Measurements from ENCODE around the gene PPP6R2. TPM values are rescaled to one million over a fixed set of nuclear protein-coding genes. Genes with fewer than 3 reads are reported as not detected.
A peak's percentile ranks its signal among the peaks of the same experiment; 100 is the strongest.

The PPP6R2 gene
- total RNA-seq, 1 donor: 61.2 TPM

DNA sequence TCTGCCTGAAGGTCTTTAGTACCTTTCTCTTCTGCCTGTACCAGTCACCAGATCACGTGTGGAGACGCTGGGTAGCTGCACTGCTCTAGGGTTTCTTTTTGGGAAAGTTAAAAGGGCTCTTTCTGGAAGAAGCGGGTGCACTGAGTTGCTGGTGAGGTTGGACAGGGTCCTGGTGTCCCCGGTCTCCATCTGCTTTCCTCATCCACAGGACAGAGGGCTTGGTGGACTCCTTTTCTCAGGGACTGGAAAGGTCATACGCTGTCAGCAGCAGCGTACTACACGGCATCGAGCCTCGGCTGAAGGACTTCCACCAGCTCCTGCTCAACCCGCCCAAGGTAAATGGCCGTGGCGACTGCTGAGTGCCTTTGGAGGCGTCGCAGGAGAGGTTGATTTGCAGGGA is 78.9 kb downstream of the PPP6R2 start:
- H3K79me2 ChIP-seq (ENCODE audit: insufficient read depth, low read length): peaks cover 2% of the 10 kb centered on the region
- H3K27me3 ChIP-seq (ENCODE audit: insufficient read depth, low read length): no peaks in the 10 kb centered on the region
- no peak for DNase-seq (ENCODE audit: insufficient read length, low spot score, missing footprints)
- no peak overlapping the region for H2AFZ ChIP-seq (ENCODE audit: low read length)
- H3K27ac ChIP-seq (ENCODE audit: low read depth, low read length): no peak overlapping the region
- TF ChIP-seq, protein P1, sequence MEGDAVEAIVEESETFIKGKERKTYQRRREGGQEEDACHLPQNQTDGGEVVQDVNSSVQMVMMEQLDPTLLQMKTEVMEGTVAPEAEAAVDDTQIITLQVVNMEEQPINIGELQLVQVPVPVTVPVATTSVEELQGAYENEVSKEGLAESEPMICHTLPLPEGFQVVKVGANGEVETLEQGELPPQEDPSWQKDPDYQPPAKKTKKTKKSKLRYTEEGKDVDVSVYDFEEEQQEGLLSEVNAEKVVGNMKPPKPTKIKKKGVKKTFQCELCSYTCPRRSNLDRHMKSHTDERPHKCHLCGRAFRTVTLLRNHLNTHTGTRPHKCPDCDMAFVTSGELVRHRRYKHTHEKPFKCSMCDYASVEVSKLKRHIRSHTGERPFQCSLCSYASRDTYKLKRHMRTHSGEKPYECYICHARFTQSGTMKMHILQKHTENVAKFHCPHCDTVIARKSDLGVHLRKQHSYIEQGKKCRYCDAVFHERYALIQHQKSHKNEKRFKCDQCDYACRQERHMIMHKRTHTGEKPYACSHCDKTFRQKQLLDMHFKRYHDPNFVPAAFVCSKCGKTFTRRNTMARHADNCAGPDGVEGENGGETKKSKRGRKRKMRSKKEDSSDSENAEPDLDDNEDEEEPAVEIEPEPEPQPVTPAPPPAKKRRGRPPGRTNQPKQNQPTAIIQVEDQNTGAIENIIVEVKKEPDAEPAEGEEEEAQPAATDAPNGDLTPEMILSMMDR (IDR thresholded peaks at IDR 0.05; ENCODE audit: extremely low read depth, low read depth, low read length): no peak
- H3K36me3 ChIP-seq (ENCODE audit: insufficient read depth, low read length): peaks cover 78% of the 10 kb centered on the region
- no peak overlapping the region for H3K4me2 ChIP-seq (ENCODE audit: insufficient read depth, low read length)
- no peaks in the 10 kb centered on the region for H3K4me1 ChIP-seq (ENCODE audit: insufficient read depth, low read length)
- H3K4me3 ChIP-seq (ENCODE audit: insufficient read depth, low read length): no peak overlapping the region
- peaks cover 6% of the 10 kb centered on the region for H4K20me1 ChIP-seq (ENCODE audit: insufficient read depth, low read length)
- H3K9me3 ChIP-seq (ENCODE audit: low read depth, low read length): no peaks in the 10 kb centered on the region

DNA sequence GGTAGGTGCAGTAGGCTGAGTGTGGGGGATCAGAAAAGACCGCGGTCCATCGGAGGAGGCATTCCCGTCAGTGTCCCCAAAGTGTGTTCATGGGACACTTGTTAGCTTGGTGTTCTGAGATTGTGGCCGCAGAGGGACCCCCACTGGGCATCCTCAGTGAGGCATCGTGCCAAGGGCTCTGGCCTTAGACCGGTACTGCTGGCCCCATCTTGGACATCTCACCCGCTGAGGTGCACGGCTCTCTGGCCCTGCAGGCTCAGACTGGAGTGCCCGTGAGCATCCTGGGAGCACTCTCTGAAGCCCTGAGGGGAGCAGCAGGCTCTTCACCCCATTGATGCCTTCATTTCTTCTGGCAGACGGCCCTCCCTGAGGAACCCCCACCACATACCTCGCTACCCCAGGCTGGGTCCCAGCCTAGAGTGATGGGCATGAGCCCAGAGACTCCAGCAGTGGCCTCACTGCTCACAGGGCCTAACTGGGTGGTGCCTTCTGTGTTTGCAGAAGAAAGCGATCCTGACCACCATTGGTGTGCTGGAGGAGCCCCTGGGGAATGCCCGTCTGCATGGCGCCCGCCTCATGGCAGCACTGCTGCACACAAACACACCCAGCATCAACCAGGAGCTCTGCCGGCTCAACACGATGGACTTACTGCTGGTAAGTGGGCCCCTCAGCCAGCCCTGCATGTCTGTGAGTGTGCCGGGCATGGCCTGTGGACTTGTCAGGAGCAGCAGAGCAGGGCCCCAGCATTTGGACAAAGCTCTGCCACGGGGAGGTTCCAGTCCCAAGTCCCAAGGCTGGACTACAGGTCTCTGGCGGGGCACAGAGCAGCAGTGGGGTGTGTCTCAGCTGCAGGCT is 80.1 kb downstream of the PPP6R2 start:
- TF ChIP-seq, protein P1 (IDR thresholded peaks at IDR 0.05; ENCODE audit: extremely low read depth, low read depth, low read length): no peak
- Histone ChIP-seq H3K4me3 (ENCODE audit: insufficient read depth, low read length) (no peak overlapping the region), H3K36me3 (ENCODE audit: insufficient read depth, low read length) (peaks cover 76% of the 10 kb centered on the region), H3K9me3 (ENCODE audit: low read depth, low read length) (no peaks in the 10 kb centered on the region), H3K27me3 (ENCODE audit: insufficient read depth, low read length) (no peaks in the 10 kb centered on the region), H3K4me1 (ENCODE audit: insufficient read depth, low read length) (no peaks in the 10 kb centered on the region), H4K20me1 (ENCODE audit: insufficient read depth, low read length) (peaks cover 6% of the 10 kb centered on the region), H3K4me2 (ENCODE audit: insufficient read depth, low read length) (no peak overlapping the region), H2AFZ (ENCODE audit: low read length) (no peak overlapping the region), H3K79me2 (ENCODE audit: insufficient read depth, low read length) (peaks cover 2% of the 10 kb centered on the region), H3K27ac (ENCODE audit: low read depth, low read length) (no peak overlapping the region)
- peak; percentile 75 for DNase-seq (ENCODE audit: insufficient read length, low spot score, missing footprints)

DNA sequence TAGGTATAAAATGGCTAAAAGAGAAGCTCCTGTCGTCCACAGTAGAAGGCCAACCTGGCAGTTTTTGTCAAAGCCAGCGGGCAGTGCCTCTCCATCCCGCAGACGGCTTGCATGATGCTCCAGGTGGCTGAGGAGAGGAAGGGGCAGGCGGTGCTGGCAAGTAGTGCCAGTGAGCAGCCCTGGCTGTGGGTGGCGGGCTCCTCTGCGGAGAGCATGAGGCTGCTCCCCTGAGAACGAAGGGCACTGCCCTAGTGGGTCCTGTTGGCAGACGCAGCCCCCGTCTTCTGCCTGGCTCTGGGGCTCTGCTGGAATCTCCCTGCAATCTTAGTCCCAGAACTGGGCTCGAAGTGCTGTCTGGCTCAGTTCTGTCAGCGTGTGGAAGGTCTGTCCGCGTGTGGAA is 80.8 kb downstream of the PPP6R2 start:
- Histone ChIP-seq H3K9me3 (ENCODE audit: low read depth, low read length) (no peaks in the 10 kb centered on the region), H3K79me2 (ENCODE audit: insufficient read depth, low read length) (peaks cover 4% of the 10 kb centered on the region), H3K4me1 (ENCODE audit: insufficient read depth, low read length) (no peaks in the 10 kb centered on the region), H3K36me3 (ENCODE audit: insufficient read depth, low read length) (peaks cover 74% of the 10 kb centered on the region), H3K27me3 (ENCODE audit: insufficient read depth, low read length) (no peaks in the 10 kb centered on the region), H4K20me1 (ENCODE audit: insufficient read depth, low read length) (peaks cover 6% of the 10 kb centered on the region), H3K27ac (ENCODE audit: low read depth, low read length) (no peak overlapping the region), H3K4me2 (ENCODE audit: insufficient read depth, low read length) (no peak overlapping the region), H3K4me3 (ENCODE audit: insufficient read depth, low read length) (no peak overlapping the region), H2AFZ (ENCODE audit: low read length) (no peak overlapping the region)
- TF ChIP-seq, protein P1 (IDR thresholded peaks at IDR 0.05; ENCODE audit: extremely low read depth, low read depth, low read length): no peak
- peak; percentile 32 for DNase-seq (ENCODE audit: insufficient read length, low spot score, missing footprints)

DNA sequence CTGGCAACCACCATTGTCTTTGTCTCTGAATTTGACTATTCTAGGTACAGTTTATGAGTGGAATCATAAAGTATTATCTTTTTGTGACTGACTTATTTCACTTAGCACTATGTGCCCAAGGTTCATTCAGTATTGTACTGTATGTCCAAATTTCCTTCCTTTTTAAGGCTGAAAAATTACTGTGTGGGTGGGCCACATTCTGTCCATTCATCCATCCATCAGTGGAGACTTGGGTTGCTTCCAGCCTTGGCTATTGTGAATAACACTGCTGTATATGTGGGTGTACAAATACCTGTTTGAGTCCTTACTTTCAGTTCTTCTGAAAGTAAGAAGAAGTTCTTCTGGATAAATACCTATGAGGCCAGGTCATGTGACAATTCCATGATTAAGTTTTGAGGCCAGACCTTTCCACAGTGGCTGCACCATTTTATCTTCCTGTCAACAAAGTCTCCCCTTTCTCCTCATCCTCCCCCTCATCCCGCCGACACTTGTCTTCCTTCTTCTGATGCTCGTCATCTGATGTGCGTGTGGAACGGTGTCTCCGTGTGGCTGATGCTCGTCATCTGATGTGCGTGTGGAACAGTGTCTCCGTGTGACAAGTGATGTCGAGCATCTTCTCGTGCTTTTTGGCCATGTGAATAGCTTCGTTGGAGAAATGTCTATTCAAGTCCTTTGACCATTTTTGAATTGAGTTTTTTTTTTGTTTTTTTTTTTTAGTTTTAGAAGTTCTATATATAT is 82.2 kb downstream of the PPP6R2 start:
- Histone ChIP-seq H3K4me1 (ENCODE audit: insufficient read depth, low read length) (no peaks in the 10 kb centered on the region), H3K9me3 (ENCODE audit: low read depth, low read length) (no peaks in the 10 kb centered on the region), H4K20me1 (ENCODE audit: insufficient read depth, low read length) (peaks cover 4% of the 10 kb centered on the region), H3K4me3 (ENCODE audit: insufficient read depth, low read length) (no peak overlapping the region), H3K79me2 (ENCODE audit: insufficient read depth, low read length) (peaks cover 4% of the 10 kb centered on the region), H3K27ac (ENCODE audit: low read depth, low read length) (no peak overlapping the region), H3K4me2 (ENCODE audit: insufficient read depth, low read length) (no peak overlapping the region), H3K36me3 (ENCODE audit: insufficient read depth, low read length) (peaks cover 71% of the 10 kb centered on the region), H2AFZ (ENCODE audit: low read length) (no peak overlapping the region), H3K27me3 (ENCODE audit: insufficient read depth, low read length) (no peaks in the 10 kb centered on the region)
- peak; percentile 77 for DNase-seq (ENCODE audit: insufficient read length, low spot score, missing footprints)
- TF ChIP-seq, protein P1 (IDR thresholded peaks at IDR 0.05; ENCODE audit: extremely low read depth, low read depth, low read length): no peak
